Stimulated activated CD4-positive, alpha-beta T cell treated with anti-CD3 and anti-CD28 coated beads, Interleukin-15, amount 100 ng/mL, for 1 hour (primary cell): Measurements from ENCODE around the gene FBRS.
"Not testable (repeated sequence)": the region's sequence is repeated elsewhere in the genome, so short reads cannot be mapped to it uniquely, and the experiment has no call there.

Experiments
- DNase-seq, 2 donors: peaks; one replicate each; pipeline ENCODE4 v3.0.0-alpha.2; 2020; ENCODE audit warnings: low read depth in 1 of 2, low spot score in 1 of 2

Gene FBRS

DNA sequence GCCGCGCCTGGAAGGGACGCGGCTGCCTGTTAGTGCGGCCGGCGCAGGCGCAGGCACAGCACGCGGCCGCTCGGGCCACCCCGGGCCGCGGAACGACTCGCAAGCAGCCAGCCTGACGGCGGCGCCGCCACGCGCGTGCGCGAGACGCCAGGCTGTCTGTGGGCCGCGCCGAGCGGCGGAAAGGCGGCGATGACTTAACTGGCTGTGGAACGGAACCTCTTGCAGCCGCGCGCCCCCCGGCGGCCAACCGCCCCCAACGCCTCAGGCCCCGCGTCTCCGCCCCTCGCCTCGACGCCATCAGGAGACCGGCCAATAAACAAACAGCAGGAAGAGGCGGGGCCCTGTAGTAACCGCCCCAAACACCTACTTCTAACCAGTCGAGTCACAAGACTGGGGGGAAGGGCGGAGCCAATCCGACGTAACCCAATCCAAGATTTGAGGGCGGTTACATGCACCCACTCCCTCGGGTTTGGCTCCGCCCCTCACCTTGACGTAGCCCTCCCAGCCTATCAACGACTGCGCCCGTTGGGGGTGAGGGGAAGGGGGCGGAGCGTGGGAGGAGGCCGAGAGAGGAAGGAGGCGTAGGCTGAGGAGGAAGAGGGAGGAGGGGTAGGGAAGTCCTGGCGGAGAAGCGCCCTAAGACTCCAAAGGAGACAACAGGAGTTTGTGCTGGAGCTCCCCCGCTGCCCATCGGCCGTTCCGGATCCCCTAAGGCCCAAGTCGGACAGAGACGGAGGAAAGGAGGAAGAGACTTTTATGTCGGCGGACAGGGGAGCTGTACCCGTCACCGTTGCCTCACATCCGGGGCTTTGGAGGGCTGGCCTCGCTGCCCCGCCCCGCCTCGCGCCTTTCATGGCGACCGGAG lies at the start of gene FBRS:
Gene FBRS (plus strand): TSS at position 566 of the 865 bp plus-strand sequence. CDS start 1,088 bp downstream, outside the sequence.
- DNase-seq = peak; percentile 99 to 100

DNA sequence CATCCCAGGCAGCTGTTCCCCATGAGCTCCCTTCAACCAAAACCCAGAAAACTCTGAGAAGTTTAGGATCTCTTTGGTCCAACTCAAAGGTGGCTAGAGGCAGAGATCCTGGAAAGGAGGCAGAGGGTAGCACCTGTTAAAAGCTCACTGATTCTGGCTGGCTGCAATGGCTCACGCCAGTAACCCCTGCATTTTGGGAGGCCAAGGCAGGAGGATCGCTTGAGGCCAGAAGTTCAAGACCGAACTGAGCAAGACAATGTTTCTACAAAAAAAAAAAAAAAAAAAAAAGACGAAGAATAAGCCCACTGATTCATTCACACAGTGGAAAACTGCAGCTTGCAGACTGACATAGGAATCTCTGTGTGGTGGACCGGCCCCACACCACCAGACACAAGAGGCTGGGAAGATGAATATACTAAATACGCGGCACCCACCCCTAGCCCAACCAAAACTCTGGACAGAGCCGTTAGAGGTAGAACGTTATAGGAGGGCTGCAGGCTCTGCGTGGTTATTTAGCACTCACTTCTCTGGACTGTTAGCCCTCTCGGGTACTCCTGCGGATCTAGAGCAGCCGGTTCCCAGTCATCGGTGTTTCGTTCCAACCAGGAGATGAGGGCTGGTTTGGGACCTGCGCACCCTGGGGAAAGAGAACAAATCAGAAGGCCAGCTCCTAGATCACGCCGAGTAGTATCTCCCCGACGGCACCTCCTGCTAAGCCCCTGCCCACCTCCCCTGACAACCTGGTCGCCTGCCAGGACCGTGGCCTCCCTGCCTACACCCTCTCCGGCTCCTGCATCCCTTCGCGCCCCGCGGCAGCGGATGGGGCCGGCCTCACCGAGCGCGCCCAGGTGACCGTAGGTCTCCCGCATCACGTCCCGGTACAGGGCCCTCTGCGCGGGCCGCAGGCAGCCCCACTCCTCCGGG lies 49.0 kb upstream of the FBRS start:
- peak; percentile 10 to 26 for DNase-seq

DNA sequence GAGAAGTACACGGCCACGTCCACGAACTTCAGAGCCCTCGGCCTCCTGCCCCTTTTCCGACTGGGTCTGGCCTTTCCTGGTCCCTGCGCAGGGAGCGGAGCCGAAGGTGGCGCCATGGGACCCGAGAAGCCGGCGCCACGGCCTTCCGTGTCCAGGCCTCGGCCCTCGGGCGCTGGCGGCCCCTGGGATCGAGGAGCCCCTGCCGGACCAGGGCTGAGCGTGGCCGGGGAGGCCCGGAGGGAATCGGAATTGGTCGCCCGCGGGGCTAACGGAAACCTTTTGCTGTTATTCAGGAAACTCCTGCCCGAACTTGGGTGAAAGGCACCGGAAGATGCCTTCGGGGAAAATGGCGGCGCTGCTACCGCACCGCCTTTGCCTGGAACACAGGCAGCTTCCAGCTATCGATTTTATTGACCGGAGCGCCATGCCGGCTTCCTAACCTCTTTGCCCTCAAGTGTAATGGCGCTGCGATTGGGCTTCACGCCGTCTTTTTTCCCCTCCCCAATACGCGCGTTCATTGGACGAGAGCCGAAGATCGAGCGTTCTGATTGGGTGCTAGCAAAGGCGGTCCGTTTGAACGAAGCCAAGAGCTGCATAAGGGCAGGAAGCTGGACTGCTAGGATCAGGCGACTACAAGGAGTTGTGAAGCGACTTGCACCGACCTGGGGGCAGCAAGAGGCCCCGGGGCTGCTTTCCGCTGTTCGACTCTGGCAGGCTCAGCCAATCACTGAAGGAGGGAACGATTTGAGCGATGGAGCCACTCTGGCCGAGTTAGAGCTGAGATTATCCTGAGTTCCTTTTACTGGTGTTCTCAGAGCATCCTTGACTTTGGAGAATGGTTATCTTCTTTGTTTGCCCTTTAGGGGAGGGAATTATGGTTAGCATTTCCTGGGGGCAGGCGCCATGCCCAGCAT lies 48.0 kb upstream of the FBRS start, which contains the start of gene ZNF689:
Gene ZNF689 (minus strand): TSS at position 464 of the 914 bp plus-strand sequence. CDS start 348 bp downstream, at position 116.
- DNase-seq = peak; percentile 87 to 88

DNA sequence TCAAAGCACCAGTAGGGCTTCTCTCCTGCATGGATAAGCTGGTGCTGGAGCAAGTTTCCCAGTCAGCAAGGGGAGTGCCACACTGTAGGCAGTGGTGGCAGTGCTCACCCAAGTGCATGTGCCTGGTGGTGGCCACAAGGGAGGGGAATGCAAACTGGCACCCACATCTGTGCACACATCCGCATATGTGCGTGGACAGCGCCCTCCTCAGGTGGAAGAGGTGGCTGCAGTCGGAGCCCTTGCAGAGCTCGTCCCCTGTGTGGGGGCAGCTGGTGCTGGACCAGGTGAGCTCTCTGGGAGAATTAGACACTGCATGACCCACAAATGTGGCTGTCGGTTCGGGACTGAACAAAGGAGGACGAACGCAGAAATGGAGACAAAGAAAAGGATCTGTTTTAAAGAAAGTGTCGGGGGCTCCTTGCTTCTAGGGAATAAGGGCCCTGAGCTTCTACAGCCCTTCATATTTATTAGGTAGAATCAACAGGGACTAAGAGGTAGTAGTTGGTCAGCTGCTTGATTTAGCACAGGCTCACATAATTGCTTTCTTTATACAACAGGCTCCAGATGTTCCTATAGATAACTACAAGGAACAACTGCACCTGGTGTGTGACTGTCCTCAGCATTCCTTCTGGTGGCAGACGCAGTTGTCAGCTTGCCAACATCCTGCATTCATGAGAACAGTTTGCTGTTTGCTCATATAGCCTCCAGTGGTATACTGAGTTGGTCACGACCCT lies 42.7 kb upstream of the FBRS start:
- DNase-seq = peak; percentile 27 to 39

DNA sequence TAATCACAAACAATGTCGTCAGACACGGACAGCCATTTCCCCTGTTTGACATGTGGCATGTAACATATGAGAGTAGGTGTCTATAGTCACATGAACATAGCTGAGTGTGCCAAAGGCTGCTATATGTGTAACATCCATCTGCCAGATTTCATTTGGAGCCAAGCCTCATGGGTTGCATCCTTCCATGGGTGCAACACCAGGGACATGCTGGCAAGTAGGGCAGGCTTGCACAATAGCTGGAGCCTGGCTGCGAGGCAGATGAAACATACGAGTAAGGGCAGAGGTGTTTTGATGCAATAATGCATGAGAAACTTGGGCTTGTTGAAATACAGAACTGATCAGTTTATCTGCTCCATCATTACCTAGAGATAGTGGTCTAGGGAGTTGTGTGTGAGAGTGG lies 39.0 kb upstream of the FBRS start:
- no peak for DNase-seq

DNA sequence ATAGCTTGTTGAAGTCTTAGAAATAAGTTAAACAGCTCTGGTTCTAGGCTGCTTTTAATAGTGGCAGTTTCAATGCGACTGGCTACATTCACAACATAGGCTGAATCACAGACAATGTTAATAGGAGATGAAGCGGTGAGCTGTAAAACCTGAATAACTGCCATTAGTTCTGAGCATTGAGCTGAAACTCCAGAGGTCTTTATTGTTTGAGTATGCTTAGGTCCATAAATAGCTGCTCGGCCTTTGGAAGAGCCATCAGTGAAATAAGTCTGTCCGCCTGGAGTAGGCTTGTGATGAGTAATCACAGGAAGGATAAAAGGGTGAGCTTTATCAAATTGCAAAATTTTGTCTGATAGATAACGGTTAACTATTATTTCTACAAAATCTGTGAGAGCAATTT lies 38.6 kb upstream of the FBRS start:
- DNase-seq = no peak

DNA sequence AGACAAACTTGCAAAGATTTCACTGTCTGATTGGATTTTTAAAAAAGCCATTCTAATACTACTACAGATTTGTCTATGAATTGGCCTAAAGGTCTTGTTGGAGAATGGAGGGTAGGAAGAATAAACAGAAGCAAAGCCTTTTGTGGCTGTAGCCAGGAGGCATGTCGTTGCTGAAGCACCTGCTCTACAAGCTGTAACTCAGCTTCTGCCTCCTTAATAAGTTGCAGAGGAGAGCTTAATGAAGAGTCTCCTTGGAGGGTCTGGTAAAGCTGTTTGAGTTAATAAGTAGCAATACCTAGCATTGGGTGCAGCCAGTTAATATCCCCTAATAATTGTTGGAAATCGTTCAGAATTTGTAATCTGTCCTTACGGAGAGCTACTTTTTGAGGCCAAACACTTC lies 38.1 kb upstream of the FBRS start:
- DNase-seq = no peak

DNA sequence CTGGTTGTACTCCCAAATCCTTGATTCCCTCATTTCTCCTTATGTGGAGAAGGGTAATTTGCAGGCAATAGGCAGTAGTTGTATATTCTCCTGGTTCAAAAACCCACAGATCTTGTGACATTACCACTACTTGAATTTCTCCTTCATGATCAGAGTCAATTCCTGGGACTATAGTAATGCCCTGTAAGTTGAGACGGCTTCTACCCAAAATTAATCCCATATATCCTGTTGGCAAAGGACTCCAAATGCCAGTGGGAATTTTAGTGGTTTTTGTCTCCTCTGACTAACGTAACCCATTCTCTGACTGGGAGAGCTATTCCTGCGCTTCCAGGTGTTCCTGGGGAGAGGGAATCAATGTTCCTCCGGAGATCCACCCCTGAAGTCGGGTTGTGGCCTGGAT lies 36.5 kb upstream of the FBRS start:
- DNase-seq = no peak

DNA sequence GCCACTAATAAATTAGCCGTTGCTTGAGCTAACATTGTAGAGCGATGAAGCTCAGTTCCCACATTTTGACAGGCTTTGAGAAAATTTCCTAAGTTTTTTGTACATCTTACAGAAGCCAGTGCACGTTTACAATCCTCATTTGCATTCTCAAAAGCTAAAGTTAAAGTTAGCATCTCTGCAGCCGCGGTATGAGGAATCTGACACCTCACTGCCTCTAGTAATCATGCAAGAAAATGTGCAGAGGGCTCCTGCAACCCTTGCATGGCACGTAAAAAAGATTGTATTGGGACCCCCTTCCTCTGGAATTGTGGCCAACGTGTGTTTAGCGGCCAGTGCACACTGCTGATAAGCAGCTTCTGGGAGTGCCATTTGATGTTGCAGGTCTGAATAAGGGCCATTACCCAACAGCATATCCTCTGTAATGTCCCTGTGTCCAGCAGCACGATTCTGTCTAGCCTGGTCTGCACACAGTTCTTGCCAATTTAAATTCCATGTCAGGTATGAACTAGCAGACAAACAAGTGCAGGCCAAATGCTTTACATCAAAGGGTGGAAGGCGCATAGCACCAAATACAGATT lies 35.7 kb upstream of the FBRS start:
- DNase-seq = no peak

DNA sequence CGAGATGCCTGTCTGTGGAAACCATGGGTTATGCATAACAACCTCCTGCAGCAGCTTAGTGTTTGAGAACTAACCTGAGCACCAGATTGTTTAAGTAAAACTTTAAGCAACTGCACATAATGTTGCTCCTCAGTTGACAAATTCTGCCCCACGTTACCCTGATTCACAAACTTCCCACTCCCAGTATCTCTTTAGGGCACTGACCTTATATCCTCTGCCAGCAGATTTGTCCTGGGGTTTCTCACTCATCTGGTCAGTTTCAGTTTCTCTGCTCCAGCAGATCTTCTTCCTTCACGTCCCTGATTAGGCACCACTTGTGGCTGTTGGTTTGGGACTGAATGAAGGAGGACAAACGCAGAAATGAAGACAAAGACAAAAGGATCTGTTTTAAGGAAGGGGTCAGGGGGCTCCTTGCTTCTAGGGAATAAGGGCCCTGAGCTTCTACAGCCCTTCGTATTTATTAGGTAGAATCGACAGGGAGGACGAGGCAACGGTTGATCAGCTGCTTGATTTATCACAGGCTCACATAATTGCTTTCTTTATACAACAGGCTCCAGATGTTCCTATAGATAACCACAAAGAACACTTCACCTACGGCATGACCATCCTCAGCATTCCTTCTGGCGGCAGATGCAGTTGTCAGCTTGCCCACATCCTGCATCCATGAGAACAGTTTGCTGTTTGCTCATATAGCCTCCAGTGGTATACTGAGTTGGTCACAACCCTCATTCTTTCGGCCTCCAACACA lies 34.5 kb upstream of the FBRS start:
- DNase-seq = no peak

DNA sequence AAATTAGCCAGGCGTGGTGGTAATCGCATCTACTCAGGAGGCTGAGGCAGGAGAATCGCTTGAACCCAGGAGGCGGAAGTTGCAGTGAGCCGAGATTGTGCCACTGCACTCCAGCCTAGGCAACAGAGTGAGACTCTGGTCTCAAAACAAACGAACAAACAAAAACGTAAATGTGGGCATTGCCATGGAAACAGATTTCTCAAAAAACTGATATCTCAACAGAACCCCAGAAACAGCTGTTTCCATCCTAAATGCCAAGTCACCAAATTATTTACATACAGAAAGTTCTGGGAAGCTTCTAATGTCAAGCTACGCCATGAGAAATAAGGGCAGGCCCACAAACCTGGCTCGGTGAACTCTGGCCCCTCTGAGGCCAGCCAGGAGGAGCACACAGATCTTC lies 32.0 kb upstream of the FBRS start:
- no peak for DNase-seq

DNA sequence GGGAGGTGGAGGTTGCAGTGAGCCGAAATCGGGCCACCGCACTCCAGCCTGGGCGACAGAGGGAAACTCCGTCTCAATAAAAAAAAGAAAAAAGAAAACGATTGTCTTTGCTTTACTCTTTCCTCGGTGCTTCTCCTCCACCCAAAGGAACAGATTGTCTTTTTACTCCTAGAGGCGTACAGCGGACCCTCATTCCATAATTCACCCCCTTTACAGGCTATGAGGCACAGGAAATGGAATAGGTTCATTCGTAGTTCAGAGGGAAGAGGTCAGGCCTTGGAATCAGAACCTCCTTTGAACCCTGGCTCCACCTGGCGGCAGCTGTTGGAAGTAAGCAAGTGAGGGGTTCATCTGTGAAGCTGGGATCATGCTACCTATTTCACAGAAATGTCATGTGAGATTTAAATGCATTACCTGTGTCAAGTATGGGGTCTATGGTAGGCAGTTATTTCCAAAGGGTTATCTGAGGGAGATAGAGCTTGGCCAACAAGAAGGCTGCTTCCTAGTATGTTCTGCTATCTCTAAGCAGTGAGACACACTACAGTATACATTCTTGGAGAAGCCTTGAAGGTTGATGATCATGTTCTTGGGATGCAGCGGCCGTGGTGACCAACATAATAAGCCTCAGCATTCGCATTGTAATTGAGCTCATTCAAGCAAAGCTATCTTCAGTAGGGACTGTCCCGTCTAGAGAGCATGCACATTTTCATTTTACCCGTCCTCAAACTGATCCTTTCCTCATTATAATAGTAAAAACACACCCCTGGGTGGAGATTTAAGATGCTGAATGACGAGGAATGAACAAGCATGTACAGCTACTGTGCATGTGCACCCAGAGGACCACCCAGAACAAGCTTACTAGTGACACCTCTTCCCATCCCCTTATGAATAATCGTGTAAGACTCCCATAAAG lies 29.3 kb upstream of the FBRS start:
- DNase-seq = peak; percentile 80 to 90

DNA sequence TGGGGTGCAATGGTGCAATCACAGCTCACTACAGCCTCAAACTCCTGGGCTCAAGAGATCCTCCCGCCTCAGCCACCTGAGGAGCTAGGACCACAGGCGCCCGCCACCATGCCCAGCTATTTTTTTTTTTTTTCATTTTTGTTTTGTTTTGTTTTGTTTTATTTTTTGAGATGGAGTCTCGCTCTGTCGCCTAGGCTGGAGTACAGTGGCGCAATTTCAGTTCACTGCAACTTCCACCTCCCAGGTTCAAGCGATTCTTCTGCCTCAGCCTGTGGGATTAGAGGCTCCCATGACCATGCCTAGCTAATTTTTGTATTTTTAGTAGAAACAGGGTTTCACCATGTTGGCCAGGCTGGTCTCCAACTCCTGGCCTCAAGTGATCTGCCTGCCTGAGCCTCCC lies 25.8 kb upstream of the FBRS start:
- not testable (repeated sequence) for DNase-seq

DNA sequence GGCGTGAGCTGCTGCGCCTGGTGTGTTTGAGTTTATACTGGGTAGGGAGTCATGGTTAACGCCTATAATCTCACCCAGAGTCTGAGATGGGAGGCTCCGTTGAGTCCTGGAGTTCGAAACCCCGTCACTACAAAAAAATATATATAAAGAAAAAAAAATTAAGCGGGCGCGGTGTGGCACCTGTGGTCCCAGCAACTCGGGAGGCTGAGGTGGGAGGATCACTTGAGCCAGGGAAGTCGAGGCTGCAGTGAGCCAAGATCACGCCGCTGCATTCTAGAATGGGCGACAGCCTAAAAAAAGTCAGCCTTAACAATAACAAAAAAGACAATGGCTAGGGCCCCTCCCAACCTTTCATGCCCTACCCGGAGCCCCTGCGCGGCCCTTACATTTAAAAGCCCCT lies 24.7 kb upstream of the FBRS start:
- DNase-seq = no peak

DNA sequence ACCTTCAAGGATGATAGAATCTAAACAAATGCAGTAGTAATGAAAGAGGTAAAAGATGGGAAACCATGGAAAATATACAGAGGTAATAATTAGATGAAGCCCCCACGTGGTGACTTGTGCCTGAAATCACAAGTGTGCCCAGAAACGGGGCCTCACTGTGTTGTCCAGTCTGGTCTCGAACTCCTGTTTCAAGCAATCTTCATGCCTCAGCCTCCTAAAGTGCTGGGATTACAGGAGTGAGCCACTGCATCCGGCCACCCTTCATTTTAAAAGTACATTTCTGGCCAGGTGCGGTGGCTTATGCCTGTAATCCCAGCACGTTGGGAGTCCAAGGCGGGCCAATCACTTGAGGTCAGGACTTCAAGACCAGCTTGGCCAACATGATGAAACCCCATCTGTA lies 21.6 kb upstream of the FBRS start:
- DNase-seq = no peak

DNA sequence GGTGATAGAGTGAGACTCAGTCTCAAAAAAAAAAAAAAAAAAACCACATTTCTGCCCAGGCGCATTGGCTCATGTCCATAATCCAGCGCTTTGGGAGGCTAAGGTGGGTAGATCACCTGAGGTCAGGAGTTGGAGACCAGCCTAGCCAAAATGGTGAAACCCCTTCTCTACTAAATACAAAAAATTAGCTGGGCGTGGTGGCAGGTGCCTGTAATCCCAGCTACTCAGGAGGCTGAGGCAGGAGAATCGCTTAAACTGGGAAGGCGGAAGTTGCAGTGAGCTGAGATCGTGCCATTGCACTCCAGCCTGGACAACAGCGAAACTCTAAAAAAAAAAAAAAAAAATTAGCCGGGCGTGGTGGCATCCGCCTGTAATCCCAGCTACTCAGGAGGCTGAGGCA lies 21.1 kb upstream of the FBRS start:
- DNase-seq = not testable (repeated sequence)

DNA sequence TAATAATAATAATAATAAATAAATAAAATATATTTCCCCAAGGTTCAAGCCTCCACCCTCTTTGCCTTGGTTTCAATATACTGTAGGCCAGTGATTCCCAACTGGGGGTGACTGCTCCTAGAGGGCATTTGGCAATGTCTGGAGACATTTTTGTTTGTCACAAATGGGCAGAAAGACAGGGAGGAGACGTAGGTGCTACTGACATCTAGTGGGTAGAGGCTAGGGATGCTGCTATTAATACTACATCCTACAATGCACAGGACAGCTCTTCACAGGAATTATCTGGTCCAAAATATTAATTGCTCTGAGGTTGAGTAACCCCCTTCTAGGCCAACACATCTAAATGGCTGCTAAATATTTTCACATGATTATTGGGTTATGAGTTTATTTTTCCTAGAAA lies 20.3 kb upstream of the FBRS start:
- DNase-seq = no peak

DNA sequence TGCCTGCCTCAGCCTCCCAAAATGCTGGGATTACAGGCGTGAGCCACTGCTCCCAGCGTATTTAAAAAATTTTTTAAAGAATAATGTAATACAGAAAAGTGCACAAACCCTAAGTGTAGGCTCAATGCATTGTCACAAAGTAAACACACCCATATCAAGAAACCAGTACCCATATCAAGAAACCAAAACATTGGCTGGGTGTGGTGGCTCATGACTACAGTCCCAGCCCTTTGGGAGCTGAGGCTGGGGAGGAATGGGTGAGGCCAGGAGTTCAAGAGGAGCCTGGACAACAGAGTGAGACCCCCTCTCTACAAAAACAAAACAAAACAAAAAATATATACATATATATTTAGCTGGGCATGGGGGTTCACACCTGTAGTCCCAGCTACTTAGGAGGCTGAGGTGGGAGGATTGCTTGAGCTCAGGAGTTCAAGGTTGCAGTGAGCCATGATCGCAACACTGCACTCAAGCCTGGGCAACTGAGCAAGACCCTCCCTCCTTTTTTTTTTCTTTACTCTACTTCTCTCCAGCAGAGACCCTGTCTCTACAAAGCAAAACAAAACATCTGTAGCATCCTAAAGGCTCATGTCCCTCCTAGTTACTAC lies 16.8 kb upstream of the FBRS start:
- no peak for DNase-seq
